Progenitor cell of endocrine pancreas (in vitro differentiated cells): ENCODE data around the gene OPA1. TPM values are rescaled to one million over a fixed set of nuclear protein-coding genes. Genes with fewer than 3 reads are reported as not detected.
A peak's percentile ranks its signal among the peaks of the same experiment; 100 is the strongest.

Experiments used
- DNase-seq: peaks from one replicate; pipeline ENCODE4 v3.0.0; 2021; ENCODE audit warnings: low spot score; ENCODE audit not compliant: unreplicated experiment
- H3K27ac Mint-ChIP-seq: 2 replicates; pipeline ENCODE4 v1.8.0; 2021; ENCODE audit warnings: mild to moderate bottlenecking, moderate library complexity, mixed read lengths
- H3K27me3 Mint-ChIP-seq: 2 replicates; pipeline ENCODE4 v1.8.0; 2021; ENCODE audit warnings: mixed read lengths
- H3K36me3 Mint-ChIP-seq: 2 replicates; pipeline ENCODE4 v1.8.0; 2022; ENCODE audit warnings: mixed read lengths; ENCODE audit not compliant: insufficient read depth
- H3K4me1 Mint-ChIP-seq: 2 replicates; pipeline ENCODE4 v1.8.0; 2021; ENCODE audit warnings: low read depth, mixed read lengths
- H3K4me3 Mint-ChIP-seq: 2 replicates; pipeline ENCODE4 v1.8.0; 2021; ENCODE audit warnings: low read depth, mild to moderate bottlenecking, moderate library complexity, mixed read lengths
- H3K9me3 Mint-ChIP-seq: 2 replicates; pipeline ENCODE4 v1.8.0; 2021; ENCODE audit warnings: low read depth, mixed read lengths
- CTCF ChIP-seq: fragments of 200-600 bp; sonication (generic); IDR thresholded peaks from one replicate; pipeline ENCODE4 v1.5.0; 2021; ENCODE audit warnings: antibody characterized with exemption, mild to moderate bottlenecking; ENCODE audit not compliant: unreplicated experiment
- total RNA-seq: library from RNA; stranded (reverse); gene quantifications from 2 replicates; pipeline ENCODE4 v1.2.1, GENCODE V29; 2021

Gene OPA1
- total RNA-seq, 1 donor from 2014 or later, result 60.8 TPM

GRCh38 chr3:193589129-193589528 is 3.9 kb upstream of the OPA1 start:
- no peak for TF ChIP-seq CTCF
- H3K4me3 Mint-ChIP-seq, result no peak overlapping the region

GRCh38 chr3:193589616-193590015 is 3.4 kb upstream of the OPA1 start:
- no peak for DNase-seq
- Mint-ChIP-seq H3K4me3 (no peak overlapping the region), H3K36me3 (no peaks in the 10 kb centered on the region), H3K27me3 (no peaks in the 10 kb centered on the region), H3K27ac (no peak overlapping the region), H3K9me3 (no peaks in the 10 kb centered on the region), H3K4me1 (peaks cover 15% of the 10 kb centered on the region)
- TF ChIP-seq CTCF, result no peak

More at GRCh38 chr3:193589129-193589528, 3.9 kb upstream of the OPA1 start:
- H3K9me3 Mint-ChIP-seq, result no peaks in the 10 kb centered on the region
- no peaks in the 10 kb centered on the region for H3K36me3 Mint-ChIP-seq
- no peak for DNase-seq
- no peak overlapping the region for H3K27ac Mint-ChIP-seq
- H3K27me3 Mint-ChIP-seq, result no peaks in the 10 kb centered on the region
- H3K4me1 Mint-ChIP-seq, result peaks cover 10% of the 10 kb centered on the region

- H3K27me3 Mint-ChIP-seq, result no peaks in the 10 kb centered on the region
- DNase-seq, result no peak
- TF ChIP-seq CTCF, result no peak
- H3K9me3 Mint-ChIP-seq, result no peaks in the 10 kb centered on the region
- H3K27ac Mint-ChIP-seq, result no peak overlapping the region
- H3K36me3 Mint-ChIP-seq, result no peaks in the 10 kb centered on the region
- H3K4me1 Mint-ChIP-seq, result peaks cover 18% of the 10 kb centered on the region
- H3K4me3 Mint-ChIP-seq, result no peak overlapping the region
Observed at GRCh38 chr3:193590088-193590856, 2.7 kb upstream of the OPA1 start.

GRCh38 chr3:193593668-193594030 is 641 bp downstream of the OPA1 start:
- no peak for DNase-seq
- TF ChIP-seq CTCF, result no peak
- H3K4me1 Mint-ChIP-seq, result peaks cover 25% of the 10 kb centered on the region
- no peaks in the 10 kb centered on the region for H3K9me3 Mint-ChIP-seq
- peaks cover 13% of the 10 kb centered on the region for H3K36me3 Mint-ChIP-seq
- H3K27me3 Mint-ChIP-seq, result no peaks in the 10 kb centered on the region
- peak overlapping the region; percentile 90 for H3K4me3 Mint-ChIP-seq
- peak overlapping the region; percentile 94 for H3K27ac Mint-ChIP-seq

- no peak for TF ChIP-seq CTCF
- Mint-ChIP-seq H3K36me3 (peaks cover 22% of the 10 kb centered on the region), H3K27me3 (no peaks in the 10 kb centered on the region), H3K4me1 (peaks cover 25% of the 10 kb centered on the region), H3K9me3 (no peaks in the 10 kb centered on the region), H3K4me3 (peak overlapping the region; percentile 90), H3K27ac (no peak overlapping the region)
- no peak for DNase-seq
Observed at GRCh38 chr3:193594946-193595689, 2.1 kb downstream of the OPA1 start.
